H1 (cell line): ENCODE measurements around the gene KLHL24. TPM values are rescaled to one million over a fixed set of nuclear protein-coding genes. Genes with fewer than 3 reads are reported as not detected.

Source experiments
- KDM4A ChIP-seq: IDR thresholded peaks from one replicate; pipeline ENCODE4 v1.7.1; 2012; ENCODE audit warnings: low read depth, mild to moderate bottlenecking, moderate library complexity, low read length, inconsistent platforms; ENCODE audit not compliant: severe bottlenecking
- RBBP5 ChIP-seq: IDR thresholded peaks from 2 replicates; pipeline ENCODE4 v1.7.1; 2012; ENCODE audit warnings: low read depth, mild to moderate bottlenecking, inconsistent platforms, low read length, moderate library complexity, borderline replicate concordance
- SAP30 ChIP-seq: fragments of 300-600 bp; sonication (generic); IDR thresholded peaks from 2 replicates; pipeline ENCODE4 v1.7.1; 2012; ENCODE audit warnings: low read length, moderate library complexity, mild to moderate bottlenecking, inconsistent platforms; ENCODE audit not compliant: insufficient read depth, insufficient replicate concordance
- polyA plus RNA-seq, 7 experiments: library from polyadenylated mRNA; depleted of rRNA in 3 of 7; stranded (reverse) in 5 of 7; unstranded in 2 of 7; fragments of >200 nt in 5 of 7; fragments of 200-250 nt in 2 of 7; gene quantifications; 1 replicate in 5 of 7; 2 replicates in 1 of 7; 4 replicates in 1 of 7; pipeline versions ENCODE4 v1.2.1 to v1.2.3, GENCODE V29; 2011 to 2013; ENCODE audit warnings: missing spikeins in 2 of 7, mixed read lengths in 2 of 7
- total RNA-seq: library from RNA; stranded (reverse); fragmentation: NEBNext Ultra II Directional; extraction: Animal tissue kit (Norgen Biotek cat#: 25700); gene quantifications from 2 replicates; pipeline ENCODE4 v1.2.1, GENCODE V29; 2021

KLHL24 gene
- total and polyA plus RNA-seq, 2 of the 8 experiments (the other 6 are each of a cell fraction or from before 2014, with no cell fraction given) = 12.5 to 36.2 TPM

DNA sequence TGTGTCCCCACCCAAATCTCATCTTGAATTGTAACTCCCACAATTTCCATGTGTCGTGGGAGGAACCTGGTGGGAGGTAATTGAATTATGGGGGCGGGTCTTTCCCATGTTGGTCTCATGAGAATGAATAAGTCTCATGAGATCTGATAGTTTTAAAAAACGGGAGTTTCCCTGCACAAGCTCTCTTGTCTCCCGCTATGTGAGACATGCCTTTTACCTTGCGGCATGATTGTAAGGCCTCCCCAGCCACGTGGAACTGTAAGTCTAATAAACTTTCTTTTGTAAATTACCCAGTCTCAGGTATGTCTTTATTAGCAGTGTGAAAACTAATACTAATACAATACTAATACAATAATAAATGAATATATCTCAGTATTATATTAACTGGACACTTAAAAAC is 52.3 kb downstream of the KLHL24 start (continued):
- TF ChIP-seq KDM4A (no peak), RBBP5 (no peak), SAP30 (no peak)
